GM12864 (cell line): ENCODE results near the gene DIS3L2.
"Not testable (repeated sequence)": the region's sequence is repeated elsewhere in the genome, so short reads cannot be mapped to it uniquely, and the experiment has no call there.

Source experiments
- DNase-seq: peaks from one replicate; pipeline ENCODE4 v3.0.0-alpha.2; 2011; ENCODE audit warnings: low read depth
- H3K4me3 ChIP-seq: 2 replicates; pipeline ENCODE4 v1.5.1; 2011; ENCODE audit warnings: mild to moderate bottlenecking, low read depth, low read length, control low read depth
- CTCF ChIP-seq: IDR thresholded peaks from 2 replicates; pipeline ENCODE4 v1.5.1; 2011; ENCODE audit warnings: low read depth, mild to moderate bottlenecking, moderate library complexity, low read length, control low read depth, inconsistent platforms; ENCODE audit errors: missing control alignments

Gene DIS3L2

GRCh38 chr2:232308986-232309385 is 347.5 kb downstream of the DIS3L2 start:
- TF ChIP-seq CTCF, result no peak
- no peak for DNase-seq
- no peak overlapping the region for H3K4me3 ChIP-seq

GRCh38 chr2:232309592-232309991 is 348.1 kb downstream of the DIS3L2 start:
- no peak for TF ChIP-seq CTCF
- no peak overlapping the region for H3K4me3 ChIP-seq
- no peak for DNase-seq

GRCh38 chr2:232310121-232310520 is 348.6 kb downstream of the DIS3L2 start:
- no peak for DNase-seq
- no peak overlapping the region for H3K4me3 ChIP-seq
- TF ChIP-seq CTCF, result no peak

- DNase-seq, result no peak
- H3K4me3 ChIP-seq, result no peak overlapping the region
- TF ChIP-seq CTCF, result no peak
Measured at GRCh38 chr2:232310696-232311095, 349.2 kb downstream of the DIS3L2 start.

- H3K4me3 ChIP-seq, DNase-seq: not testable (repeated sequence)
Measured at GRCh38 chr2:232313645-232314044, 352.1 kb downstream of the DIS3L2 start.

- TF ChIP-seq CTCF, result peak; percentile 54
- DNase-seq, result peak; percentile 44
- no peak overlapping the region for H3K4me3 ChIP-seq
Measured at GRCh38 chr2:232315049-232315922, 353.8 kb downstream of the DIS3L2 start.

GRCh38 chr2:232315923-232316299 is 354.4 kb downstream of the DIS3L2 start:
- DNase-seq, result no peak
- no peak for TF ChIP-seq CTCF
- H3K4me3 ChIP-seq, result no peak overlapping the region
